ENCODE measurements around the gene APBB1.
A peak's percentile ranks its signal among the peaks of the same experiment; 100 is the strongest.

The APBB1 gene

DNA sequence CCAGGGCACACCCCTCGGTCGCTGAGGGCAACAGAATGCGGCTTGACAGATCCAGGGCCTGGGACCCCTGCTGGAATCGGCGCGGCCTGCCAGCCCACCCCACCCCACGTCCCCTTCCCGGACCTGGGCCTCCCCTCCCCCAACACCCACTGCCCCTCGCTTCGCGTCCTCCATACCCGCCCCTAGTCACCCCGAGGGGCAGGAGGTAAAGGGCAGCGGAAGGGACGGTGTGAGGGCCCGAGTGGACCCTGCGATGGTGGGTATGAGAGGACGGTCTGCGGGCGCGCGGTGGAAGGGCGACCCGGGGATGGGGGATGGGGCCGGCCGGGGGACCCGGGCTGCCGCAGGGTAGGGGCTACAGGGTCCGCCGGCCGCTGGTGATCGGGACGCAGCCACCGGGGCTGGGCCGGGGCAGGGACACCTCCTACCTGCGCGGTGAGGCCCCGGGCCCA is 311 bp downstream of the APBB1 start:
- no peaks in the 10 kb centered on the region for H3K36me3 ChIP-seq (ENCODE audit: control insufficient read depth in 2 of 2, insufficient read depth in 2 of 2, low read length in 2 of 2)
- H3K9me3 ChIP-seq (ENCODE audit: control insufficient read depth in 2 of 2, low read length in 2 of 2): no peaks in the 10 kb centered on the region
- H3K27ac ChIP-seq (ENCODE audit: low read depth in 2 of 2, low read length in 2 of 2): peak overlapping the region in 1 of 2 donors; percentile 74
- H3K4me1 ChIP-seq (ENCODE audit: control insufficient read depth in 2 of 2, insufficient read depth in 2 of 2, low read length in 2 of 2): peaks cover 4% of the 10 kb centered on the region in 2 donors
- H3K9ac ChIP-seq (ENCODE audit: low read depth in 1 of 2, low read length in 2 of 2): peak overlapping the region in 1 of 2 donors; percentile 78
- H3K27me3 ChIP-seq (ENCODE audit: control insufficient read depth in 2 of 2, insufficient read depth in 2 of 2, low read length in 2 of 2): no peaks in the 10 kb centered on the region
- peak overlapping the region; percentile 76 to 77 for H3K4me3 ChIP-seq (ENCODE audit: low read length in 2 of 2)

DNA sequence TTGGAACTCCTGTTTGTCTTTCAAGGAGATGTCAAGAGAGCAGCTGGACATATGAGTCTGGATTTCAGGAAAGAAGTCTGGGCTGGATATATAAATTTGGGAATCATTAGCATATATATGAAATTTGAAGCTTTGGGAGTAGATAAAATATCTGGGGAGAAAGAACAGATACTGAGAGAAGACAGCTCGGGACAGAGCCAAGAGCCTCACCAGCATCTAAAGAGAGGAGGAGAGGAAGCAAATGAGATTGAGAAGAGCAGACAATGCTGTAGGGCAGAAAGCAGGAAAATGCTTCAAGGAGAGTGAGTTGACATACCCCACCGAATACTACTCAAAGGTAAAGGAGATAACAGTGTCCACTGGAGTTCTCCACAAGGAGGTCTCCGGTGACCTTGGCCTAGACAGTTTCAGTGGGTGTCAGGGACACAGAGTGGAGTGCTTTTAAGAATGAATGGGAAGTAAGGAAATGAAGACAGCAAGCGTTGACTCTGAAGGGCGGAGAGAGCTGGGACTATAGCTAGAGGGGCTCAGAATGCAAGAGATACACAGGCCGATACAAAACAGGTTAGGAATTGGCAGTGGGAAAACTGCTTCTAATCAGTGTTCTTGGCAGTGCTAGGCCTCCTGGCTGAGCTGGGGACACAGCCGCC is 862 bp downstream of the APBB1 start:
- H3K9me3 ChIP-seq (ENCODE audit: control insufficient read depth in 2 of 2, low read length in 2 of 2): no peaks in the 10 kb centered on the region
- H3K27ac ChIP-seq (ENCODE audit: low read depth in 2 of 2, low read length in 2 of 2): no peak overlapping the region
- peaks cover 4% of the 10 kb centered on the region in 2 donors for H3K4me1 ChIP-seq (ENCODE audit: control insufficient read depth in 2 of 2, insufficient read depth in 2 of 2, low read length in 2 of 2)
- no peak overlapping the region for H3K9ac ChIP-seq (ENCODE audit: low read depth in 1 of 2, low read length in 2 of 2)
- H3K4me3 ChIP-seq (ENCODE audit: low read length in 2 of 2): peak overlapping the region in 1 of 2 donors; percentile 76
- H3K36me3 ChIP-seq (ENCODE audit: control insufficient read depth in 2 of 2, insufficient read depth in 2 of 2, low read length in 2 of 2): no peaks in the 10 kb centered on the region
- H3K27me3 ChIP-seq (ENCODE audit: control insufficient read depth in 2 of 2, insufficient read depth in 2 of 2, low read length in 2 of 2): no peaks in the 10 kb centered on the region

DNA sequence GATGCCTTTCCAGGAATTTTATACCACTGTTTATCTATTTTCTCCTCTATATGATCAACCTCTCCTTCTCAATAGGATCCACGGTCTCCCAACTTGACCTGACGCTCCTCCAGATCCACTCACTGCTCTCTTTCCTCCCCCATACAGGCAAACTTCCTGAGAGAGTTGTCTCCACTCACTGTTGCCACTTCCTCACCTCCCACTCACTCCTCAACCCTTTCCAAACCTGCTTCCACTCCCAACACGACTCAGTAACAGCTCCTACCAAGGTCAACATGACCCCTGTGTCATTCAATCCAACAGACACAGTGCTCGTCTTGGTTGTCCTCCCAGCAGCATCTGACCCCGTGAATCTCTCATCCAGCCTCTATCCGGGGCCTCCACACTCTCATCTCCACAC is 3.1 kb downstream of the APBB1 start:
- no peak overlapping the region for H3K4me3 ChIP-seq (ENCODE audit: low read length in 2 of 2)

DNA sequence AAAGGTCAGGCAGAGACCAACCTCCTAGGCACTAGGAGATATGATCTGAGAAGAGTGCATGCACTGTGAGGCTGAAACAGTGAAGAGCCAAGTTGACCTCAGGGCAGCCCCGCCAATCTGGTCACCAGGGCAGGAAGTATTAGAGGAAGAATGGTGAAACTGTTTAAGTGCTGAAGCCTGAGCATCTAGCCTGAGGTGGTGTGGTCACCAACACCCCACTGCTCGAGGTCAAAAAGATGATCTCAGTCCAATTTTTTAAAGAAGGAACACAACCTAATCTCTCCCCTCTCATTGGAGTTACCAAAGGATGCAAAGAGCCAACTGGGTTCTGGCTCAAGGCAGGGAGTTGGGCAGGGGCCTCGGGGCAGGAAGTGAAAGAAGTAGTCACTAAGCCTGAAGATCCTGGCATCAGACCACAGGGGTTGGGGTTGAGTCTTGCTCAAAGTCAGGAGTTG is 4.0 kb downstream of the APBB1 start:
- Histone ChIP-seq H3K9me3 (ENCODE audit: control insufficient read depth in 2 of 2, low read length in 2 of 2) (no peaks in the 10 kb centered on the region), H3K4me1 (ENCODE audit: control insufficient read depth in 2 of 2, insufficient read depth in 2 of 2, low read length in 2 of 2) (peaks cover 4% of the 10 kb centered on the region in 2 donors), H3K9ac (ENCODE audit: low read depth in 1 of 2, low read length in 2 of 2) (no peak overlapping the region), H3K27me3 (ENCODE audit: control insufficient read depth in 2 of 2, insufficient read depth in 2 of 2, low read length in 2 of 2) (no peaks in the 10 kb centered on the region), H3K36me3 (ENCODE audit: control insufficient read depth in 2 of 2, insufficient read depth in 2 of 2, low read length in 2 of 2) (no peaks in the 10 kb centered on the region), H3K4me3 (ENCODE audit: low read length in 2 of 2) (no peak overlapping the region), H3K27ac (ENCODE audit: low read depth in 2 of 2, low read length in 2 of 2) (no peak overlapping the region)

More for the DNA sequence above, 3.1 kb downstream of the APBB1 start:
- H3K9ac ChIP-seq (ENCODE audit: low read depth in 1 of 2, low read length in 2 of 2): no peak overlapping the region
- H3K9me3 ChIP-seq (ENCODE audit: control insufficient read depth in 2 of 2, low read length in 2 of 2): no peaks in the 10 kb centered on the region
- peaks cover 4% of the 10 kb centered on the region in 2 donors for H3K4me1 ChIP-seq (ENCODE audit: control insufficient read depth in 2 of 2, insufficient read depth in 2 of 2, low read length in 2 of 2)
- no peaks in the 10 kb centered on the region for H3K27me3 ChIP-seq (ENCODE audit: control insufficient read depth in 2 of 2, insufficient read depth in 2 of 2, low read length in 2 of 2)
- H3K27ac ChIP-seq (ENCODE audit: low read depth in 2 of 2, low read length in 2 of 2): no peak overlapping the region
- H3K36me3 ChIP-seq (ENCODE audit: control insufficient read depth in 2 of 2, insufficient read depth in 2 of 2, low read length in 2 of 2): no peaks in the 10 kb centered on the region

DNA sequence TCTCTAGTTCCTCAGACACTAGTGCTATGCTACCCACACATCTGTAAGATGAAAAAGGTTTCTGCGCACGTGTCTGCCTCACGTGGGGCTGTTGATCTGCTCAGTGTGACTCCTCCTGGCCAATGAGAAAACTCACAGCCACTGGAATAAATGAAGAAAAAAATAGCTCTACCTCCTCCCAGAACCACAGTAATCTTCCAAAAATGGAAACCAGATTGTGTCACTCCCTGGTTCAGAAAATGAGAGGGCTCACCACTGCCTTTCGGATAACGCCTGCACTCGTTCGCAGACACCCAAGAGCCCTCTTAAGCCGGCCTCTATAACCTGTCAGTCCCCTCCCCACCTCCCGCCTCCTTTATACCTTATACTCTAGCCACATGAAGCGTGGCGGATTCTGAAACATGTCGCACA is 5.1 kb downstream of the APBB1 start:
- Histone ChIP-seq H3K27me3 (ENCODE audit: control insufficient read depth in 2 of 2, insufficient read depth in 2 of 2, low read length in 2 of 2) (no peaks in the 10 kb centered on the region), H3K4me1 (ENCODE audit: control insufficient read depth in 2 of 2, insufficient read depth in 2 of 2, low read length in 2 of 2) (peaks cover 0 to 4% of the 10 kb centered on the region in 2 donors), H3K4me3 (ENCODE audit: low read length in 2 of 2) (no peak overlapping the region), H3K9ac (ENCODE audit: low read depth in 1 of 2, low read length in 2 of 2) (no peak overlapping the region), H3K9me3 (ENCODE audit: control insufficient read depth in 2 of 2, low read length in 2 of 2) (no peaks in the 10 kb centered on the region), H3K36me3 (ENCODE audit: control insufficient read depth in 2 of 2, insufficient read depth in 2 of 2, low read length in 2 of 2) (peaks cover 0 to 3% of the 10 kb centered on the region in 2 donors), H3K27ac (ENCODE audit: low read depth in 2 of 2, low read length in 2 of 2) (no peak overlapping the region)

DNA sequence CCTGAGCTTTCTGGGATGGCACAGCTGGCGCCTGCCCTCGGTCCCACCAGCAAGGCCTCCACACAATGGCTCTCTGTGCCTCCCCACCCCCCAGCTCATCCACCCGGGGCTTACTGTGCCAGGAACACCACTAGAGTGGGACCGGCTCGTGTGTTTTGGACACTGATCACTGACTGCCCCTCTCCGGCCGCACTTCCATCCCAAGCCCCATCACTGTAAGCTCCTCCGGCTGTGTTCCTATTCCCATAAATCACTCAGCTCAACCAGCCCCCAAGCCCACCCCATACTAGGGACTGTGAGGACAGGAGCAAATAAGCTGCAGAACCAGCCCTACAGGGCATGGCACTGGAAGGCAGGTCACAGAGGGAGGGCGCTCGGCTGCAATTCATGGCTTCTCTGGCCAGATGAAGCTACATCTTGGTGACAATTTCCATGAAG is 7.3 kb downstream of the APBB1 start:
- Histone ChIP-seq H3K36me3 (ENCODE audit: control insufficient read depth in 2 of 2, insufficient read depth in 2 of 2, low read length in 2 of 2) (peaks cover 0 to 3% of the 10 kb centered on the region in 2 donors), H3K27ac (ENCODE audit: low read depth in 2 of 2, low read length in 2 of 2) (no peak overlapping the region), H3K4me3 (ENCODE audit: low read length in 2 of 2) (no peak overlapping the region), H3K4me1 (ENCODE audit: control insufficient read depth in 2 of 2, insufficient read depth in 2 of 2, low read length in 2 of 2) (peaks cover 0 to under 1% of the 10 kb centered on the region in 2 donors), H3K9me3 (ENCODE audit: control insufficient read depth in 2 of 2, low read length in 2 of 2) (no peaks in the 10 kb centered on the region), H3K9ac (ENCODE audit: low read depth in 1 of 2, low read length in 2 of 2) (no peak overlapping the region), H3K27me3 (ENCODE audit: control insufficient read depth in 2 of 2, insufficient read depth in 2 of 2, low read length in 2 of 2) (no peaks in the 10 kb centered on the region)

DNA sequence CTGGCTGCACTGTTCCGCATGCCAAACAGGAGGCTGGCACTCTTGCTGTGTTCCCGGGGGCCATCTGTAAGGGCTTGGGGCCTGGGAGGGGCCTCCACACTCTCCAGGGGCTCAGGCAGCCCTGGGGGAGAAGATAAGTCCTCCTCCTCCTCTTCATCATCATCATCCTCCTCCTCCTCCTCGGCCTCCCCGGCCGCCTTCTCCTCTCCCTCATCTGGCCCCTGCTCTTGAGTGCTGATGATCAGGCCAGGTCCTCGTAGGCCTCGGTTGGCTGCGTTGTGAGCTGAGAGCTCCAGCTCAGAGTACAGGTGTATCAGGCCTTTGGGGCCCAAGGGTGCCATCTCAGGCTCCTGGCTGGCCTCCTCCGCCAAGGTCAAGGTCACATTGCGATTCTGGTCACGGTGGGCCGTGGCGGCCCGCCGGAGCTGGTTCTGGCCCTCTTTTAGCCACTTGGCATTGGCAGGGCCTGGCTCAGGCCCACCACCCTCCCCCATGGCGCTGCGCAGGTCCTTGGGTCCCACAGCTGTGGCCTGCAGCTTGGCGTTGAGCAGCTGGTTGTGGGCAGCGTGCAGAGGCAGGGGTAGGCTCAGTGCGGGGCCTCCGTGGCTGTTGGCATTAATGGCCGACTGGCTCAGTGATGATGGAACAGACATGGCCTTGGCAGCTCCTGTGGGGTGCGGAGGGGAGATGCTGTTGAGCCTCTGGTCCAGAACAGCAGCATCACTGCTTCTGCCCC is 8.0 kb downstream of the APBB1 start:
- H3K9ac ChIP-seq (ENCODE audit: low read depth in 1 of 2, low read length in 2 of 2): no peak overlapping the region
- H3K36me3 ChIP-seq (ENCODE audit: control insufficient read depth in 2 of 2, insufficient read depth in 2 of 2, low read length in 2 of 2): peaks cover 0 to 3% of the 10 kb centered on the region in 2 donors
- no peak overlapping the region for H3K4me3 ChIP-seq (ENCODE audit: low read length in 2 of 2)
- H3K27ac ChIP-seq (ENCODE audit: low read depth in 2 of 2, low read length in 2 of 2): no peak overlapping the region
- peaks cover 0 to 2% of the 10 kb centered on the region in 2 donors for H3K4me1 ChIP-seq (ENCODE audit: control insufficient read depth in 2 of 2, insufficient read depth in 2 of 2, low read length in 2 of 2)
- H3K9me3 ChIP-seq (ENCODE audit: control insufficient read depth in 2 of 2, low read length in 2 of 2): no peaks in the 10 kb centered on the region
- H3K27me3 ChIP-seq (ENCODE audit: control insufficient read depth in 2 of 2, insufficient read depth in 2 of 2, low read length in 2 of 2): no peaks in the 10 kb centered on the region

DNA sequence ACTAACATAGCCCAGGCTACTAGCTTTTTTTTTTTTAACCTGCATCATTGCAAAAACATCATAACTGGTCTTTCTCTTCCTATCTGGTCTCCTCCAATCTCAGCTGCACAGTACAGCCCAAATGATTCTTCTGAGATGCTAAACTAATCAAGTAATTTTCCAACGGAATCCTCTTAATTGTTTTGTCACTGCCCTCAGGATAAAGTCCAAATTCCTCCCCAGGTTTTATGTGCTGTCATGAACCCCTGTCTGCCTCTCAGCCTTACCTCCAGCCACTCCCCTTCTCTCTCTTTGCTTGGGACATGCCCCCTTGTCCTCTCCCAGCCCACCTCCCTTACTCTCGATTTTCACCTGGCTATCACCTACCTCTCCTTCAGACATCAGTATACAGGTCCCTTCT is 12.5 kb downstream of the APBB1 start:
- no peaks in the 10 kb centered on the region for H3K9me3 ChIP-seq (ENCODE audit: control insufficient read depth in 2 of 2, low read length in 2 of 2)
- no peak overlapping the region for H3K9ac ChIP-seq (ENCODE audit: low read depth in 1 of 2, low read length in 2 of 2)
- peaks cover 0 to 5% of the 10 kb centered on the region in 2 donors for H3K36me3 ChIP-seq (ENCODE audit: control insufficient read depth in 2 of 2, insufficient read depth in 2 of 2, low read length in 2 of 2)
- H3K4me1 ChIP-seq (ENCODE audit: control insufficient read depth in 2 of 2, insufficient read depth in 2 of 2, low read length in 2 of 2): peaks cover 0 to 16% of the 10 kb centered on the region in 2 donors
- no peaks in the 10 kb centered on the region for H3K27me3 ChIP-seq (ENCODE audit: control insufficient read depth in 2 of 2, insufficient read depth in 2 of 2, low read length in 2 of 2)
- no peak overlapping the region for H3K27ac ChIP-seq (ENCODE audit: low read depth in 2 of 2, low read length in 2 of 2)
- H3K4me3 ChIP-seq (ENCODE audit: low read length in 2 of 2): no peak overlapping the region

DNA sequence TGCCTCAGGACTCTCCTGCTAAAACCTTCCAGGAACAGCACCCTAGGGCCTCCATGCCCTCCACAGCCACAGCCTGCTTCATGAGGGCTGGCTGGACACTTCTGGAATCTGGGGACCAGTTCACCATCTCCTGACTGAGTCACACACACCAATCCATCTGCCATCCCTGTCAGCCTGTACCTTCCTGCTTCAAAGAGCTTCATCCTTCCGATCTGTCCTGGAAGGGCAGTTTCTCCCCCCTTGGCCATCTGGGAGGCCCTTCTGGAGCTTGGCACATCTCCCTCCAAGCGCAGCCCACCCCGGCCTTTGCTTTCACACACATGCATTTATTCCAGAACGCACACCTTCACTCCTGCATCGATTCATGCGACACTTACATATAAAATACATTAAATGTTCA is 13.0 kb downstream of the APBB1 start:
- Histone ChIP-seq H3K9me3 (ENCODE audit: control insufficient read depth in 2 of 2, low read length in 2 of 2) (no peaks in the 10 kb centered on the region), H3K27ac (ENCODE audit: low read depth in 2 of 2, low read length in 2 of 2) (no peak overlapping the region), H3K4me3 (ENCODE audit: low read length in 2 of 2) (no peak overlapping the region), H3K4me1 (ENCODE audit: control insufficient read depth in 2 of 2, insufficient read depth in 2 of 2, low read length in 2 of 2) (peaks cover 0 to 16% of the 10 kb centered on the region in 2 donors), H3K36me3 (ENCODE audit: control insufficient read depth in 2 of 2, insufficient read depth in 2 of 2, low read length in 2 of 2) (peaks cover 0 to 5% of the 10 kb centered on the region in 2 donors), H3K9ac (ENCODE audit: low read depth in 1 of 2, low read length in 2 of 2) (peak overlapping the region in 1 of 2 donors; percentile 32), H3K27me3 (ENCODE audit: control insufficient read depth in 2 of 2, insufficient read depth in 2 of 2, low read length in 2 of 2) (no peaks in the 10 kb centered on the region)

DNA sequence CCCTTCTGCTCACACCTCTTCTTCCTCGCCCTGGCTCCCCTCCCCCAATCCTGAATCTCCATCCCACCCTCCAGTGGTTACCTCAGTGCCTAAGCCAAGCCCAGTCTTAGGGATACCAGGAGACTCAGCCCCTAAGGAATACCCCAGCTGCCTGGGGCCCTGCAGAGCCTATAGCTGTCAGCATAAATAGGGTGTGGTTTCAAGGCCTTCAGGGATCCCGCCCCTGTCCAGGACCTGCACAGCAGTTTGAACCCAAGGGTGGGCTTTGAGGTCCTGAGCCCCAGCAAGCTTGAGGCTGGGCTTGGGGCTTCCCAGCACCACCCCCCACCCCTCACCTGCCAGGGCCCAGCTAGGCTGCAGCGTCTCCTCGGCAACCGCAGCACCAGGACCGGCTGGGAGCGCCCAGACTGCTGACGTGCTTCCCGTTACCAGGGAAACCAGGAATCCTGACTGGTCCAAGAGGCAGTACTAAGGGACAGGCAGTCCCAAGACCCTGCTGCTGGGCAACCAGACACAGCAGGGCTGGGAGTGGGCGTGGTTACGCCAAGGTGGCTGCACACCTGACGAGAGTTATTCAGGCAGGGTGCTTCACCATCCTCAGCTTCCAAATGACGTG is 13.7 kb downstream of the APBB1 start:
- H3K9me3 ChIP-seq (ENCODE audit: control insufficient read depth in 2 of 2, low read length in 2 of 2): no peaks in the 10 kb centered on the region
- peaks cover 0 to 16% of the 10 kb centered on the region in 2 donors for H3K4me1 ChIP-seq (ENCODE audit: control insufficient read depth in 2 of 2, insufficient read depth in 2 of 2, low read length in 2 of 2)
- H3K9ac ChIP-seq (ENCODE audit: low read depth in 1 of 2, low read length in 2 of 2): no peak overlapping the region
- no peaks in the 10 kb centered on the region for H3K27me3 ChIP-seq (ENCODE audit: control insufficient read depth in 2 of 2, insufficient read depth in 2 of 2, low read length in 2 of 2)
- H3K36me3 ChIP-seq (ENCODE audit: control insufficient read depth in 2 of 2, insufficient read depth in 2 of 2, low read length in 2 of 2): peaks cover 0 to 5% of the 10 kb centered on the region in 2 donors
- H3K27ac ChIP-seq (ENCODE audit: low read depth in 2 of 2, low read length in 2 of 2): no peak overlapping the region
- H3K4me3 ChIP-seq (ENCODE audit: low read length in 2 of 2): no peak overlapping the region

Measured in mucosa of rectum (tissue), 2 donors.